EH (cell line): Measurements from ENCODE around the gene KRTAP5-2.
A peak's percentile ranks its signal among the peaks of the same experiment; 100 is the strongest.
"Not testable (repeated sequence)": the region's sequence is repeated elsewhere in the genome, so short reads cannot be mapped to it uniquely, and the experiment has no call there.

Experiments used
- DNase-seq: peaks from one replicate; pipeline ENCODE4 v3.0.0-alpha.2; 2015; ENCODE audit warnings: low read depth

The KRTAP5-2 gene

GRCh38 chr11:1589996-1590395 is 8.1 kb downstream of the KRTAP5-2 start:
- DNase-seq: no peak

DNA sequence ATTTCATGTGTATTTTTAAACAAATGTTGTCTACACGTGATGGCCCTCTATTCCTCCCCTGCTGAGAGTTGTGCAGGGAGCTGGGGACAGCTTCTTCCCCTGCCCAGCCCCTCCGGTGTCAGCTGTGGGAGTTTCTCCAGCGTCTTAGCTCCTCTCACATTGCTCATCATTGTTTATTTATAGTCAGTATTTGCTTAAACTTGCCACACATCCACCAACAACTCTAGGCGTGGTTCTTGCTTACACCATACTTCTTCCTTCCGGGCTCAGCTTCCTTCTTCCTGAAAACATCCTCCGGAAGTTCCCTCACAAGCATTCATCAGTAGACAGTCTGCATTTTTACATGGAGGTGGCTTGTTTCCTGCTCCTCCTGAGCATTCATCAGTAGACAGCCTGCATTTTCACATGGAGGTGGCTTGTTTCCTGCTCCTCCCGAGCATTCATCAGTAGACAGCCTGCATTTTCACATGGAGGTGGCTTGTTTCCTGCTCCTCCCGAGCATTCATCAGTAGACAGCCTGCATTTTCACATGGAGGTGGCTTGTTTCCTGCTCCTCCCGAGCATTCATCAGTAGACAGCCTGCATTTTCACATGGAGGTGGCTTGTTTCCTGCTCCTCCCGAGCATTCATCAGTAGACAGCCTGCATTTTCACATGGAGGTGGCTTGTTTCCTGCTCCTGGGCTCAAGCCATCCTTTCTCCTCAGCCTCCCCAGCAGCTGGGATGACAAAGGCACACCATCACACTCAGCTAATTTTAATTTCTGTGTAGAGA is 8.7 kb downstream of the KRTAP5-2 start:
- not testable (repeated sequence) for DNase-seq

GRCh38 chr11:1586699-1587098 is 11.4 kb downstream of the KRTAP5-2 start:
- no peak for DNase-seq

GRCh38 chr11:1584661-1585370 is 13.3 kb downstream of the KRTAP5-2 start, which contains the start of gene KRTAP5-1:
Gene KRTAP5-1 (minus strand): TSS chr11:1585283. CDS start chr11:1585249, 34 bp downstream.
- not testable (repeated sequence) for DNase-seq

- DNase-seq: not testable (repeated sequence)
Measured at GRCh38 chr11:1582909-1583308, 15.2 kb downstream of the KRTAP5-2 start.

GRCh38 chr11:1581976-1582375 is 16.1 kb downstream of the KRTAP5-2 start:
- DNase-seq: no peak

GRCh38 chr11:1576825-1577224 is 21.3 kb downstream of the KRTAP5-2 start:
- DNase-seq: no peak

- DNase-seq: not testable (repeated sequence)
Measured at GRCh38 chr11:1575756-1576155, 22.3 kb downstream of the KRTAP5-2 start.

- no peak for DNase-seq
Measured at GRCh38 chr11:1574933-1575242, 23.2 kb downstream of the KRTAP5-2 start.

DNA sequence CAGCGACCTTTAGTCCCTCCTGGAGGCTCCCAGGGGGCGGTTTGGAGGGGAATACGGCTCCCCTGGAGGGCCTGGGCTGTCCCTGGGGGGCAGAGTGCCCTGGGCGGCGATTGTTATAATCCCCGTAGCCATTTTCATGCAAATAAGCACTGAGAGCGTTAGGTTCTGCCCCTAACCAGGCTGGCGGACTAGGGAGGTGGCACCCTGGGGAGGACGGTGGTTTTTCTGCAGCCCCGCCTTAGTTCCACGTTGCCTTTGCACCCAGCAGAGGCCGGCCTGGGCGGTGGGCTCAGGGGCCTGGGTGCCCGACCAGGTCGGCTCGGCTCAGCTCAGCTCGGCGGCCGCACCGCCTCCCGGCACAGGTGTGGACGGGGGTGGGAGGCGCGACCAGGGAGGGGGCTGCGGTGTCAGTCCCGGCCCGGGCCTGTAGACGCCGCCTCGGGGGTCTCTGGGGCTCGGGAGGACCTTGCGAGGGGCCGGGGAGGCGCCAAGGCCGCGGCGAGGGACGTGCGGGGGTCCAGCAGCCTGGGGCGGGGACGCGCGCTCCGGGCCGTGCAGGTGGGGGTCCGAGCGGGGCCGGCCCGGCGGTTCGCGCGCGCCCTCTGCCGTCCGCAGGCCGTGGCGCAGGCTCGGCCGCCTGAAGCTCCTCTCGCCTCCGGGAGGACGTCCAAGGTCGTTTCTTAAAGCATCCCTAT is 23.7 kb downstream of the KRTAP5-2 start:
- DNase-seq: peak; percentile 52

- no peak for DNase-seq
Measured at GRCh38 chr11:1573903-1574237, 24.2 kb downstream of the KRTAP5-2 start.

GRCh38 chr11:1573077-1573902 is 24.8 kb downstream of the KRTAP5-2 start:
- DNase-seq: no peak

GRCh38 chr11:1572197-1573076 is 25.7 kb downstream of the KRTAP5-2 start, which contains the start of gene DUSP8:
Gene DUSP8 (minus strand): TSS chr11:1572271. CDS start chr11:1565826, 6,445 bp downstream.
- DNase-seq: peak; percentile 90

GRCh38 chr11:1571760-1572196 is 26.3 kb downstream of the KRTAP5-2 start:
- DNase-seq: no peak

DNA sequence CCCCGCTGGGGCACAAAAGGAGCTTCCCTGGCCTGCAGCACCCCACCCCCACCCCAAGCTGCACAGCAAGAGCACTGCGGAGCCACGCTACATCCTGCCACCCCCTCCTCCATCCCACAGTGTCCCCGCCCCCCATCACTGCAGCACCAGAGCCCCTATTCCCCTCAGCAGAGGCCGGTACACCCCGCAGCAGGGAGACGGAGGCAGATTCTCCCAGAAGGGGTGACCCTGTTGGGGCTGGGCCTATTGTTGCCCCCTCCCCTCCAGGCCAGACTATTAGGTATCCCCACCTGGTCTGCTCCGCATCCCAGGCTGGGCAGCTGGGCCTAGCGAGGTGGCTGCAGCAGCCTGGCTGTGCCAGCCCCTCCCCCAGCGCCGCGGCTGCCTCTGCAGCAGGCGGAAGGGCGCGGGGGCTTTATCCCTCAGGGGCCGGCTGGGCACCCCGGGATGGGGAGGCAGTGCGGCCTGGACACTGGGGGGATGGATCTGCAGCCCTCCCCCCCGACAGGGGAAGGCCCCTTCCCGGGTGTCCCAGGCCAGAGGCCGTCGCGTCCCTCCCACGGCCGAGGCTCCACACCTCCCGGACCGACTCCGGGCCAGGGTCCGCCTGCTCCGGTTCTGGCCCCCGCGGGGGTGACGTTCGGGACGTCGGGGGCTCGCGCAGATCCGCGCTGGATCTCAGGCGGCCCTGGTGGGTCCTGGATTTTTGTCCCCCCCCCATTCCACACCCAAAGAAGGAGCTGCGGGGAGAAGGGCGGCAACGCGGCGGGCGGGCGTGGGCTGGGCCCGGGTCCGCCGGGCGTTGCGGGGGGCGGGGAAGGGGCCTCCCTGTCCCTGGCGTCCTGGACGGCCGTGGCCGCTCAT is 27.0 kb downstream of the KRTAP5-2 start:
- peak; percentile 51 for DNase-seq

DNA sequence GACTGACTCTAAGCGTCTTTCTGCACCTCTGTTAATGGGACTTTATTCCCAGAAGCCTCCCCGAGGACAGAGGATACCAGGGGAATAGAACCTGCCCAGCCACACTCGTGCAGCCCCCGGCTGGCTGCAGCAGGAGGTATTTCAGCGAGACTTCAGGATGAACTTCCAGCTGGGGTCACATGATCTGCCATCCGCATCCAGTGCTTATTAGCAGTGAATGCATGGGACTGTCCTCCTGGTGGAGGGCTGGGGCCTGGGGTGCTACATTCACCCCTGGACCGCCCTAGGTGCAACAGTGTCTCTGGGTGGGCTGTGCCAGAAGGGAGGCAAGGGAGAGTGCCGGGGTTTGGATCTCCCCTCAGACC is 27.6 kb downstream of the KRTAP5-2 start:
- no peak for DNase-seq

GRCh38 chr11:1570001-1570453 is 28.1 kb downstream of the KRTAP5-2 start:
- DNase-seq: no peak

DNA sequence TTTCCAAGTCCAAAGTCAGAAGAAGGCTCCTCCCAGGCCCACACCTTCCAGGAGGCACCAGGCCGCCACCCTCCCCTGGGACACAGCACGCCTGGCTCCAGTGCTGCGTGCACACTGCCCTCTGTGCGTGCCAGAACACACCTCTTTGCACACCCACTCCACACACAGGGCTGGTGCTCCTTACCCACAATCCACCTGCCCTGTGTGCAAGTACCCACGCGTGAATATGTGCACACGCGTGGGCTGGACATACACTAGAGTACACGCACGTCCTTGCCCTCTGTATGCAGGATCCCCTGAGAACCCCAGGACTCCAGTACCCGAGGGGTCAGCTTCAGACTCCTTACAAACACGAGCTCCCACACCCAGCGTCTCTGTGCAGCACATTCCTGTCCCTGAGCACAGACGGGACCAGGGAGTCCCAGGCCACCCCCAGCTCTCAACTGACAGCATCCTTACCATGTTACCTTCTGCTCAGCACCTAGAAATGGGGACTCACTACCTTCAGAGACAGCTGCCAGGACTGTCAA is 28.8 kb downstream of the KRTAP5-2 start:
- no peak for DNase-seq

- no peak for DNase-seq
Measured at GRCh38 chr11:1568441-1568911, 29.6 kb downstream of the KRTAP5-2 start.

DNA sequence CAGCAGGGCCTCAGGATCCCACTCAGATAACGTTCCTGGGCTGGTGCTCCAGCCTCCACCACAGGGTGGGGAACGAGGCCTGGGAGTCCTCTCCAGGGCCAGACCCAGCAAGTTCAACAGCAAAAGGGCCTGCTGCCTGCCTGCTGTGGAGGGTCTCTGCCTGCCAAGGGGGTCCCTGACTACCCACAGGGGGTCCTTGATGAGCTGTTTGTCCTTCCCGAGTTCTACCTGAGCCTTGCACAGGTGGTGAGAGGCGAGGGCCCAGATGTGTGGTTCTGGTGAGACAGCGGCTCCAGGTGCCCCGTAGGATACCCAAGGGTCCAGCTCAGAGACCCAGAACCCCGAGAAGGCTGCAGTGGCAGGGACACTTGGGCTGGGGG is 30.4 kb downstream of the KRTAP5-2 start:
- DNase-seq: no peak
